ENCODE data around the gene PKP2.
"Not testable (repeated sequence)": the region's sequence is repeated elsewhere in the genome, so short reads cannot be mapped to it uniquely, and the experiment has no call there.

PKP2 gene

DNA sequence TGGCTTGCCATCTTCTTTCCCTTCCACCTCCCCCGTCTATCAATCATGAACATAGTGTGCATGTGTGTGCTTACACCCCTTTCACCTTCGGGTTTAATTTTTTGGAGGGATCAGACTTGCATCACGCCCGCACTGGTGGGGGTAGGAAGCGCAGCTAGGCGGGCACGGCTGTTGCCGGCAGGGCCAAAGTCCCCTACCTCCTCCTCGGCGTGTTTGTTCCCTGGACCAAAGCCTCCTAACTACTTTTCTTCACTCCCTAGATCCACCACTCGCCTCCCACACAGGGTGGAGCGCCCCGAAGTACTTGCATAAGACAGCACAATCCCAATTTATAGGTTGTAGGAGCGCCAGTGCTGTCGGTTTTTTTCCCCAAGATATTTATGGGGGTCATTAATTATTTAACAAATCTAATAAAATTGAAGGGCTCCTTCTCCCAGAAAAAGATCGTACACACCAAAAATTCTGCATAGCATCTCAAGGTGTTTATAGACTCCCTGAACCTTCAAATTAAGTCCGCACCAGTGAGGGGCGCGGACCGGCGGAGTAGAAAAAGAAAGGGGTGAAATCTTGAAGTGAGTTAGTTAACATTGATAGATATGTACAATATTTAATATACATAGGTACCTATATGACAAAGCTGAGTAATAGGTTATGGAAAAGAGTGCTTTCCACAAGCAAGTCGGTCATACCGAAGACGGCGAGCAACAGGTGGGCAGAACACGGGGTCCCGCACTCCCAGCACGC lies 717 bp downstream of the PKP2 start:
- DNase-seq (ENCODE audit: low read depth in 2 of 2): no peak

DNA sequence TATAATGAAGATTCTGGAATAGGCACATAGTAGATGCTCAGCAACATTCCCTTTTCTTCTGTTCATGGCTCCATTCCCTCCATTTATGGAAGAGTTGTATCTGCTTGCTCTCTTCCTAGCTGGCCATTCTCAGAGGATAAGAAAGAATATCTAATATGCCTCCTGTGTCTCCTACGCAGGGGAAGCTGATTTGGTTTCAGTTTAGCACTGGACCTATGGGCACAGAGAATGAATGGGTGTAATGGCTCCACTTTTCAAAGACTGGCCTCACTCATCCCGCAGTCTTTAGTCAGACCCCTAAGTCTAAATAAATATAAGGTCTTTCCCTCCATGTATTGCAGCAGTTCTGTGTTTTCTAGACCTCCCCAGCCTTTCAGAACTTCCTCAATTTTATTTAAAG lies 2.0 kb downstream of the PKP2 start:
- no peak for DNase-seq (ENCODE audit: low read depth in 2 of 2)

- no peak for DNase-seq (ENCODE audit: low read depth in 2 of 2)
These were observed 3.1 kb downstream of the PKP2 start for GRCh38 chr12:32893458-32893857.

GRCh38 chr12:32893043-32893442 lies 3.5 kb downstream of the PKP2 start:
- no peak for DNase-seq (ENCODE audit: low read depth in 2 of 2)

DNA sequence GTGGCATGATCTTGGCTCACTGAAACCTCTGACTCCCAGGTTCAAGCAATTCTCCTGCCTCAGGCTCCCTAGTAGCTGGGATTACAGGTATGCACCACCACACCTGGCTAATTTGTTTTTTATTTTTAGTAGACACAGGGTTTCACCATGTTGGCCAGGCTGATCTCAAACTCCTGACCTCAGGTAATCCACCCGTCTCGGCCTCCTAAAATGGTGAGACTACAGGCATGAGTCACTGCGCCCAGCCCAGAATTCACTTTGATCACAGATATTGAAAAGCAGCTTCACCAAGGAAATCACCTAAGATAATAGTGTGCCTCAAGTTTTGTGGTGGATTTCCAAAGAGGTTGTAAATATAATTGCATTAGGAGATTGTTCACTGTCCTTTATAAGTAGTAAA lies 4.2 kb downstream of the PKP2 start:
- DNase-seq (ENCODE audit: low read depth in 2 of 2): not testable (repeated sequence)

DNA sequence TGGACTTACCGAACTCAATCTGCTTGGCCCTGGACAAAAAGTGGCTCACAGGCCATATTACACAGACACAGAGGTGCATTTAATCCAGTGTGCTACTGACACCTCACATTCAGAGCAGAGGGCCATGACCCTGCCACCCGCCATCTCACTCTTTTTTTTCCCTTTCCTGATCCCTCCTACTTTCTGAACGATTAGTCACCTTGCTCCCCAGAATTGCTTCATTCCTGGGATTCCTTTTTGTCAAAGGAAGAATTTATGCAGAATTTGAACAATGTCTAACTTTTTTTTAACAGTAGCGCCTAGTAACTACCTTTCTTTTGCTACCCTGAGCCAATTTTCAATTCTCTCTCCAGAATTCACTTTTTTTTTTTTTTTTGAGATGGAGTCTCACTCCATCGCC lies 4.6 kb downstream of the PKP2 start:
- DNase-seq (ENCODE audit: low read depth in 2 of 2): no peak

- DNase-seq (ENCODE audit: low read depth in 2 of 2): no peak
These were observed 5.1 kb downstream of the PKP2 start for GRCh38 chr12:32891526-32891925.

- DNase-seq (ENCODE audit: low read depth in 2 of 2): no peak
These were observed 7.4 kb downstream of the PKP2 start for GRCh38 chr12:32889011-32889760.

- DNase-seq (ENCODE audit: low read depth in 2 of 2): no peak
These were observed 9.5 kb downstream of the PKP2 start for GRCh38 chr12:32887058-32887457.

DNA sequence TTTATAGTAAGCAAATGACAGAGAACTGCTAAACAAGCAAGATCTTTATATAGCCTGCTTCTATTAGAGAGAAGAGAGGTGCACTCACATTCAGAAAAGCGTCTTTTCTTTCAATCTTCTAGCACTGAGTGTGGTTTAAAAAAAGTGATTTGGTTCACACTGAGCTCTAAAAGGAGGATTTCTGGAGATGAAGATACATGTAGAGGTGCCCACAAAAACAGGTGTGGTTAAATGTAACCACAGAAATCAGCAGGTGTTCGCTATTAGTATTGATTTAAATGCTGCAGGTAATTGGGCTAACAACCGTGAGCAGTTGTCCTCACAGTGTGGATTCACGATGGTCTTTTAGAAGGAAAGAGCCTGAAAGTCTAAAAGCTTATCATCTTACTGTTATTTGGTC lies 10.7 kb downstream of the PKP2 start:
- no peak for DNase-seq (ENCODE audit: low read depth in 2 of 2)

DNA sequence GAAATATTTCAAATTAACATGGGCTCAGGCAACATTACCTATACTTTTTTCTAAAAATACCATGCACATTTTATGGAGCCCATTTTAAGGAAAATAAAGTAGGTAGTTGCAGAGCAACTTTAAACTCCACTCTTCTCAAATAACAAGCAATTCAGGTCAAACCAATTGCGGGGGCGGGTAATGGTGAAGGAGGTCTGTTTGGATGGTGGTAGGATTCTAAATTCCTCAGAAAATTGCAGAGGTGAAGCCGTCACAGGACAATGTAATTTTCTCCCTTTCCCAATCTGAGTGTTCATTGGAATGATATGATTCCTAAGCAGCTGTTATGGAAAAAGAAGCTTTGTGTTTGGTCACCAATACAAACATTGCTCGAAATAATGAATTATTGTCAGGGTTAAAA lies 11.6 kb downstream of the PKP2 start:
- DNase-seq (ENCODE audit: low read depth in 2 of 2): no peak

- DNase-seq (ENCODE audit: low read depth in 2 of 2): no peak
These were observed 14.9 kb downstream of the PKP2 start for GRCh38 chr12:32881702-32882101.

- no peak for DNase-seq (ENCODE audit: low read depth in 2 of 2)
These were observed 15.5 kb downstream of the PKP2 start for GRCh38 chr12:32881107-32881506.

GRCh38 chr12:32879066-32879465 lies 17.5 kb downstream of the PKP2 start:
- DNase-seq (ENCODE audit: low read depth in 2 of 2): not testable (repeated sequence)

DNA sequence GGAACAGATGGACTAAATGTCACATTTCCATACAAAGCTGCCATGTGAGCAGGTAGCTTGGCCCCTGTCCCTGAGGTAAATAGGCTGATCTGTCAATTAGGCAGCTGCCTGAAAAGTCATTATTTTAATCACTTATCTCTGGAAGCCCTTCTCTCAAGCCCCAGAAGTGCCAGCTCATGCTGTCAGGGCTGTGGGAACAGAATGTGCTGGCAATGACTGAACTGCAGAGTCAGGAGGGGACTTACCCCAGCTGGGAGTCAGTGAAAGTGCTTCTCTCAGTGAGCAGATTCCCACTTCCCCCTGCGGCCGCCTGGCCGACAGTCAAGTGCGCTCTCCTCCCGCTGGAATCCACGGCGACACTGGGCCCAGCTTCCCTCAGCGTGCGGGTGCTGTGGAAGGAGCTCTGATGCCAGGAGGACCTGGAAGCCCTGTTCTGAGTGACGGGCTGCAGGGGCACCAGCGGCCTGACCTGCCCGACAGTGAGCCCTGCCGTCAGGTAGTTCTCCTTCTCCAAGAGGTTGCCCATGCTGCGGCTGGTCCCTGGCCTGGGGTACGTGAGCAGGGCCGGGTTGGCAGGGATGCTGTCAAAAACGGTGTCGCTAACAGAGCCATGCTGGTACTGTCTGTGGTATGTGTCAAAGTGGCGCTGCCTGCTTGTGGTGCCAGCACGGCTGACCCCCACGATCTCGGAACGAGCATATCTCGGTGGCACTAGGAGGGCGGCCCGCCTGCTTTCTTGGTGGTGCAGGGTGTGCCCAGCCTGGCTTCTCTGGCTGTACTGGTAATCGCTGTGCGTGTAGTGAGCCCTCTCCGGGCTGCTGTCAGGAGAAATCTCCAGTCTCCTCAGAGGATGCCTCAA lies 18.7 kb downstream of the PKP2 start:
- DNase-seq (ENCODE audit: low read depth in 2 of 2): no peak

DNA sequence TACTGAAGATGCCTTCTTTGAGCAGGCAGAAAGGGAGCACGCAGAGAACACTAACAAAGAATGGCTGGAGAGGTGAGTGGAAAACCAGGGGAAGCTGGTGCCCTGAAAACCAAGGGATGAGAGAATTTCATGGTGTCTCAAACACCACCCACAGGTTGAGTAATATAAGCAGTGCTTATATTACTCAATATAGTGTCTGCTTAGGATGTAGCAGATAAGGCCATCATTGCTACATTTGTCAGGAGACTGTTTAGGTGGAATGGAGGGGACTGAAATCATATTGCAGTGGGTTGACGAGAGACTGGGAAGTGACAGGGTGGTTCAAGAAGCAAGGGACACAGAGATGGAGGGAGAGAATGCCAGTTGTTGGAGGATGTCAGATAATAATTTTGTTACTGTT lies 20.6 kb downstream of the PKP2 start:
- DNase-seq (ENCODE audit: low read depth in 2 of 2): no peak

GRCh38 chr12:32874975-32875374 lies 21.6 kb downstream of the PKP2 start:
- no peak for DNase-seq (ENCODE audit: low read depth in 2 of 2)

DNA sequence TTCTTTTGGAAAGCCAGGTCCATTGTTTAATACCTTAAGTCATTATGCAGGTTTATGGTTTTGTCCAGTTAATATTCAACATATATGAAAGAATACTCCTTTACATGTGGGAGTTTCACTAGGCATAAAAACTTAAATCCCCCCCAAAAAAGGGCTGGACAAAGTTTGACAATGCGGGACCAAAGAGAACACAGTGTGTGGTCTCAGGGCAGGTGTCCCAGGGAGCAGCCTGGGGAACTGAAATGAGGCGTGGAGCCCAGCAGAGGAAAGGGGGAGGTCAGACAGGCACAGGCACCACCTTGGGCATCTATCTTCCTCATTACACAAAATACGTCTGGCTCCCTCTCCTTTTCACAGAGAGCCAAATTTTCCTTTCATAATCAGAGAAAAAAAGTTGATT lies 22.5 kb downstream of the PKP2 start:
- DNase-seq (ENCODE audit: low read depth in 2 of 2): no peak

DNA sequence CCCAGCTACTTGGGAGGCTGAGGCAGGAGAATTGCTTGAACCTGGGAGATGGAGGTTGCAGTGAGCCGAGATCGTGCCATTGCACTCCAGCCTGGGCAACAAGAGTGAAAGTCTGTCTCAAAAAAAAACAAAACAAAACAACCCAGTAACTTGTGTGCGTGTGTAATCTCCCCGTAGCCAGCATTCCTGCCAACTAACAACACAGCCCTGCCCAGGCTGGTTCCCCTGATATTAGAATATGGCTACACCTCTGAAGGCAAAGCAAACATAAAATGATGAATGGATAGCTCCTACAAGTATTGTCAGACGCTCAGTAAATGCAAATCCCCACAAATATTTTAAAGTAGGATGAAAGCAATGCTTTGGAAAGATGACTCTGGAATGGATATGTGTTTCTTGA lies 24.2 kb downstream of the PKP2 start:
- not testable (repeated sequence) for DNase-seq (ENCODE audit: low read depth in 2 of 2)

DNA sequence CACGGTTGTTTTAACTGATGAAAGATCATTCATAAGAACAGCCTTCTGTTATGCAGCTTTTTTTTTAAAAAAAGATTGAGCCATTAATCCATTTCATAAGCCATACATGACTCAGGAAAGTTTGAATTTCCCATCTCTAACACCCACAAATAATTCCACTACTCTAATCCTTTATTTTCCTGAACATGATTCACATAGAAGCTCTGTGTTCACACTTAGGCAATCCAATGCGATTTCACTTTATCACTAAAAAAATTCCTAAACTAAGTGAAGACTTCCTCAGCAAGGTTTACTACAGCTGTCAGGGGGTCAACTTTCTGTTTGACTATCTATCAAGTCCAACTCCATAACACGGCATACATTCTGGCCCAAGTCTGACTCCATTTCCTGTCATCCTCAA lies 25.9 kb downstream of the PKP2 start:
- DNase-seq (ENCODE audit: low read depth in 2 of 2): no peak

GRCh38 chr12:32868885-32869284 lies 27.7 kb downstream of the PKP2 start:
- no peak for DNase-seq (ENCODE audit: low read depth in 2 of 2)

GRCh38 chr12:32864731-32865130 lies 31.8 kb downstream of the PKP2 start:
- no peak for DNase-seq (ENCODE audit: low read depth in 2 of 2)

DNA sequence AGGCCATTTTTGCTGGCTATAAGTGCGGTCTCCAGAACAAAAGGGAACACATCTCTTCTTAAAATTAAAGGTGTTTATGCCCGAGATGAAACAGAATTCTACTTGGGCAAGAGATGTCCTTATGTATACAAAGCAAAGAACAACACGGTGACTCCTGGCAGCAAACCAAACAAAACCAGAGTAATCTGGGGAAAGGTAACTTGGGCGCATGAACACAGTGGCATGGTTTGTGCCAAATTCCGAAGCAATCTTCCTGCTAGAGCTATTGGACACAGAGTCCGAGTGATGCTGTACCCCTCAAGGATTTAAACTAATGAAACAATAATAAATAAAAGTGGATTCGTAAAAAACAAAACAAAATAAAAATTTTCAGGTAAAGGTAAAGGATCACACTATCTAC lies 33.4 kb downstream of the PKP2 start:
- DNase-seq (ENCODE audit: low read depth in 2 of 2): no peak
